ENCODE data around the gene PHC2. TPM values are rescaled to one million over a fixed set of nuclear protein-coding genes. Genes with fewer than 3 reads are reported as not detected.

The PHC2 gene
- total and polyA plus RNA-seq, 4 donors: 79.9 to 311 (median 121) TPM

DNA sequence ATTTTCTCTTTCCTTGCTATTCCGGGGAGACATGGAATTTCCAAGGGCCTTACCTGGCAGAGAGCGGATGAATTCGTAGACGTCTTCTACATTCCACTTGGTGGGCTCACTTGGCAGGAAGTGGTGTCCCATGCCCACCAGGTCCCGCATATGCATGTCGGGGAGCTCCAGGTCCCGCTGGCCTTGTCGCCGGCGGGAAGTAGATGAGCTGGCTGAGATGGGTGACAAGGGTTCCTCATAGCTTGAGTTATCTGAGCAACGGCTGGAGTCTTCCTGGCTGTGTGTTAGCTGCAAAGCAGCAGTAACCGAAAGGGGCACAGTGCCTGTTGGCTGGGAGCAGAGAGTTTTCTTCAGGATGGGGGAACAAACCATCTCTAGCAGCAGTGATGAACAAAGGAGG lies 102.1 kb downstream of the PHC2 start:
- Histone ChIP-seq H3K9ac (ENCODE audit: insufficient read depth in 1 of 2, low read length in 2 of 2) (no peak overlapping the region), H3K4me1 (ENCODE audit: control insufficient read depth in 5 of 5, insufficient read depth in 5 of 5, low read length in 5 of 5) (peaks cover 0 to 25% (median 0%) of the 10 kb centered on the region in 5 donors)

DNA sequence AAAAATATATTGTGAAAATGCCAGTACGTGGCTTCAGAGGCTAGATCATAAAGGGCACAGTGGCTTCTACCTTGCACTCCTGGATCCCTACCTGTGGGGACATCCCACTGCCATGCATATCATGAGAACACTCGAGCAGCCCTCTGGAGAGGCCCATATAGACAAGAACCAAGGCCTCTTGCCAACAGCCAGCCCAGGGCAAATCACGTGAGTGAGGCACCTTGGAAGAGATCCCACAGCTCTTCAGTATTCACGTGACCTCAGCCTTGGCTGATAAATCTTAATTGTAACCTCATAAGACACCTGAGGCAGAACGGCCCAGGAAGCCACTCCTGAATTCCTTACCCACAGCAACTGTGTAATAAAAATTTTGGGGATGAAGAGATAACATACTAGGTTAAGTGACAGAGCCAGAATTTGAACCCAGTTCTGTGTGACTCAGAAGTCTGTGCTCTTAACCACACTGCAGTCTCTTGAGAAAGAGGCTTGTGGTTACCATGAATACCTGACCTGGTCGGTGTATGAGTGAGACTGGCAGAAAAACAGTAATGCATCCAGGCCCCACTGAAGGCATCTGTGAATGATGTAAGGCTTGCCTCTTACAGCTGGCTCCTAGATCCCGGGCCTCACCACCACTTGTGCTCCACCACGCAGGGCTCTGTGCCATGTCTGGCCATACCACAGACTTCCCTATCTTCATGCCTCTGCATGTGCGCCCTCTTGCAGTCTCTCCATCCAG lies 103.1 kb downstream of the PHC2 start:
- ATAC-seq (ENCODE audit: insufficient read depth, low FRiP score) (peak; percentile 50), DNase-seq (peak in 1 of 3 donors; percentile 74)
- no peaks in the 10 kb centered on the region for H3K9me3 ChIP-seq (ENCODE audit: control insufficient read depth in 4 of 4, insufficient read depth in 3 of 4, low read length in 3 of 4)
- H3K9ac ChIP-seq (ENCODE audit: insufficient read depth in 1 of 2, low read length in 2 of 2): no peak overlapping the region
- no peaks in the 10 kb centered on the region for H3K27me3 ChIP-seq (ENCODE audit: control insufficient read depth in 3 of 3, insufficient read depth in 3 of 3, low read length in 2 of 3)
- H3K36me3 ChIP-seq (ENCODE audit: control insufficient read depth in 4 of 4, insufficient read depth in 4 of 4, low read length in 4 of 4): peaks cover 69 to 87% (median 76%) of the 10 kb centered on the region in 4 donors
- H3K4me3 ChIP-seq: no peak overlapping the region
- H3K27ac ChIP-seq (ENCODE audit: low read depth in 1 of 2, low read length in 1 of 2): peak overlapping the region in 1 of 2 donors; percentile 62
- TF ChIP-seq, protein P1, sequence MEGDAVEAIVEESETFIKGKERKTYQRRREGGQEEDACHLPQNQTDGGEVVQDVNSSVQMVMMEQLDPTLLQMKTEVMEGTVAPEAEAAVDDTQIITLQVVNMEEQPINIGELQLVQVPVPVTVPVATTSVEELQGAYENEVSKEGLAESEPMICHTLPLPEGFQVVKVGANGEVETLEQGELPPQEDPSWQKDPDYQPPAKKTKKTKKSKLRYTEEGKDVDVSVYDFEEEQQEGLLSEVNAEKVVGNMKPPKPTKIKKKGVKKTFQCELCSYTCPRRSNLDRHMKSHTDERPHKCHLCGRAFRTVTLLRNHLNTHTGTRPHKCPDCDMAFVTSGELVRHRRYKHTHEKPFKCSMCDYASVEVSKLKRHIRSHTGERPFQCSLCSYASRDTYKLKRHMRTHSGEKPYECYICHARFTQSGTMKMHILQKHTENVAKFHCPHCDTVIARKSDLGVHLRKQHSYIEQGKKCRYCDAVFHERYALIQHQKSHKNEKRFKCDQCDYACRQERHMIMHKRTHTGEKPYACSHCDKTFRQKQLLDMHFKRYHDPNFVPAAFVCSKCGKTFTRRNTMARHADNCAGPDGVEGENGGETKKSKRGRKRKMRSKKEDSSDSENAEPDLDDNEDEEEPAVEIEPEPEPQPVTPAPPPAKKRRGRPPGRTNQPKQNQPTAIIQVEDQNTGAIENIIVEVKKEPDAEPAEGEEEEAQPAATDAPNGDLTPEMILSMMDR (IDR thresholded peaks at IDR 0.05; ENCODE audit: control extremely low read depth, extremely low read depth): no peak
- 48 to 52% methylated on average over 9 of the region's 9 CpGs for WGBS, 2 donors
- H3K4me1 ChIP-seq (ENCODE audit: control insufficient read depth in 5 of 5, insufficient read depth in 5 of 5, low read length in 5 of 5): peaks cover 0 to 20% (median 0%) of the 10 kb centered on the region in 5 donors

More for the DNA sequence above, 102.1 kb downstream of the PHC2 start:
- TF ChIP-seq, protein P1 (IDR thresholded peaks at IDR 0.05; ENCODE audit: control extremely low read depth, extremely low read depth): no peak
- Histone ChIP-seq H3K4me3 (no peak overlapping the region), H3K27ac (ENCODE audit: low read depth in 1 of 2, low read length in 1 of 2) (no peak overlapping the region), H3K27me3 (ENCODE audit: control insufficient read depth in 3 of 3, insufficient read depth in 3 of 3, low read length in 2 of 3) (no peaks in the 10 kb centered on the region), H3K9me3 (ENCODE audit: control insufficient read depth in 4 of 4, insufficient read depth in 3 of 4, low read length in 3 of 4) (no peaks in the 10 kb centered on the region), H3K36me3 (ENCODE audit: control insufficient read depth in 4 of 4, insufficient read depth in 4 of 4, low read length in 4 of 4) (peaks cover 60 to 83% (median 74%) of the 10 kb centered on the region in 4 donors)
- whole genome bisulfite sequencing, 2 donors: 93 to 95% methylated on average over 12 of the region's 12 CpGs
- no peak for ATAC-seq (ENCODE audit: insufficient read depth, low FRiP score)
- DNase-seq: no peak

DNA sequence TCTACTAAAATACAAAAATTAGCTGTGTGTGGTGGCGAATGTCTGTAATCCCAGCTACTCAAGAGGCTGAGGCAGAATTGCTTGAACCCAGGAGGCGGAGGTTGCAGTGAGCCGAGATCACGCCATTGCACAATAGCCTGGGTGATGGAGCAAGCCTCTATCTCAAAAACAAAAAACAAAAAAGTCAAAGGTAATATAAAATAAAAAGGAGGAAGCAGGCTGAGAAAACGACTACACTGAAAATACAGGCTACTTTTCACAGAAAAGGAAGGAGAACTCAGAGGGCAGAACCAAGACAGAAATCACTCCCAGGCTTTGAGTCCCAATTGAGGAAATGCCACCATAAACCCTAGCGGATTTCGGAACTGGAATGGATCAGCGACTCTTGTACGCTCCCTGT lies 104.1 kb downstream of the PHC2 start:
- H3K4me1 ChIP-seq (ENCODE audit: control insufficient read depth in 5 of 5, insufficient read depth in 5 of 5, low read length in 5 of 5): peaks cover 0 to 12% (median 0%) of the 10 kb centered on the region in 5 donors
- H3K27ac ChIP-seq (ENCODE audit: low read depth in 1 of 2, low read length in 1 of 2): peak overlapping the region; percentile 46 to 59

More for the DNA sequence above, 104.1 kb downstream of the PHC2 start:
- ATAC-seq (ENCODE audit: insufficient read depth, low FRiP score) (no peak), DNase-seq (no peak)
- WGBS, 2 donors: 37 to 64% methylated on average over 9 of the region's 9 CpGs
- no peak overlapping the region for H3K4me3 ChIP-seq
- H3K9ac ChIP-seq (ENCODE audit: insufficient read depth in 1 of 2, low read length in 2 of 2): no peak overlapping the region
- no peaks in the 10 kb centered on the region for H3K9me3 ChIP-seq (ENCODE audit: control insufficient read depth in 4 of 4, insufficient read depth in 3 of 4, low read length in 3 of 4)
- TF ChIP-seq, protein P1 (IDR thresholded peaks at IDR 0.05; ENCODE audit: control extremely low read depth, extremely low read depth): no peak
- H3K27me3 ChIP-seq (ENCODE audit: control insufficient read depth in 3 of 3, insufficient read depth in 3 of 3, low read length in 2 of 3): no peaks in the 10 kb centered on the region
- H3K36me3 ChIP-seq (ENCODE audit: control insufficient read depth in 4 of 4, insufficient read depth in 4 of 4, low read length in 4 of 4): peaks cover 67 to 80% (median 71%) of the 10 kb centered on the region in 4 donors

Measured in lung (tissue), 12 donors.